GM12878 (cell line): ENCODE results near the gene ADCY6. TPM values are rescaled to one million over a fixed set of nuclear protein-coding genes. Genes with fewer than 3 reads are reported as not detected.

Experiments used
- ATAC-seq: fragments of 200-7000 bp; cut with Tn5 transposase; 3 replicates; pipeline ENCODE4 v1.9.1; 2020; ENCODE audit warnings: mild to moderate bottlenecking, moderate library complexity
- BruUV-seq: library from RNA; stranded (reverse); fragments of 400-500 nt; replicated peaks from 2 replicates; lab custom pipeline; 2021; lab: Mats Ljungman, UMichigan
- CTCF ChIA-PET: fragments of 300-600 bp; sonication (Branson Sonifier 250); formaldehyde crosslinking; extraction: SDS; loops from one replicate; lab custom pipeline; 2021; ENCODE audit warnings: inconsistent platforms; lab: Yijun Ruan, JAX
- POLR2A ChIA-PET: fragments of 350-600 bp; formaldehyde crosslinking; extraction: SDS; loops from one replicate; lab custom pipeline; 2021; ENCODE audit warnings: inconsistent platforms; lab: Charles Lee
- RAD21 ChIA-PET: fragments of 300-600 bp; sonication (Branson Sonifier 250); formaldehyde crosslinking; loops from one replicate; lab custom pipeline; 2023; ENCODE audit warnings: antibody characterized with exemption; ENCODE audit not compliant: unreplicated experiment; lab: Charles Lee
- SMC1A ChIA-PET: fragments of 300-600 bp; sonication (Branson Sonifier 250); formaldehyde crosslinking; loops from one replicate; lab custom pipeline; 2023; ENCODE audit not compliant: unreplicated experiment, uncharacterized antibody; lab: Charles Lee
- DNase-seq: peaks from one replicate; pipeline ENCODE4 v3.0.0-alpha.2; 2011; ENCODE audit warnings: low read depth, low spot score
- FAIRE-seq: peaks from 3 replicates; lab custom pipeline; 2011; peaks lifted over from hg19 to GRCh38; lab: Jason Lieb, UNC
- H2AFZ ChIP-seq: 2 replicates; pipeline ENCODE4 v1.6.0; 2011; ENCODE audit warnings: low read depth, low read length, control low read depth; ENCODE audit not compliant: control insufficient read depth
- H3K27ac ChIP-seq: 2 replicates; pipeline ENCODE4 v1.5.1; 2011; ENCODE audit warnings: control low read depth; ENCODE audit not compliant: control insufficient read depth, insufficient read depth
- H3K27me3 ChIP-seq, 2 experiments: replicated peaks in 1 of 2; 2 replicates each; pipeline versions ENCODE4 v1.6.0 to v1.6.1; 2011; ENCODE audit warnings: low read length in 1 of 2; ENCODE audit not compliant: control insufficient read depth in 2 of 2, insufficient read depth in 2 of 2
- H3K36me3 ChIP-seq, 2 experiments: 2 replicates each; pipeline ENCODE4 v1.5.1; 2011; ENCODE audit warnings: low read length in 1 of 2; ENCODE audit not compliant: control insufficient read depth in 2 of 2, insufficient read depth in 2 of 2
- H3K4me1 ChIP-seq: 2 replicates; pipeline ENCODE4 v1.6.1; 2011; ENCODE audit warnings: mild to moderate bottlenecking, low read length, moderate library complexity, mixed read lengths; ENCODE audit not compliant: control insufficient read depth, insufficient read depth
- H3K4me2 ChIP-seq: 2 replicates; pipeline ENCODE4 v1.6.0; 2011; ENCODE audit warnings: control low read depth; ENCODE audit not compliant: control insufficient read depth, insufficient read depth
- H3K4me3 ChIP-seq: fragments of 200-600 bp; sonication (generic); 2 replicates; pipeline ENCODE4 v1.5.1; 2016
- H3K79me2 ChIP-seq: 2 replicates; pipeline ENCODE4 v1.6.0; 2011; ENCODE audit warnings: low read length; ENCODE audit not compliant: control insufficient read depth, insufficient read depth
- H3K9ac ChIP-seq: 2 replicates; pipeline ENCODE4 v1.8.0; 2011; ENCODE audit warnings: low read length, control low read depth, mixed read lengths; ENCODE audit not compliant: control insufficient read depth, insufficient read depth
- H3K9me3 ChIP-seq: replicated peaks from 3 replicates; pipeline ENCODE4 v1.5.1; 2011; ENCODE audit warnings: mild to moderate bottlenecking, low read length; ENCODE audit not compliant: control insufficient read depth, insufficient read depth
- H4K20me1 ChIP-seq: 2 replicates; pipeline ENCODE4 v1.6.0; 2011; ENCODE audit not compliant: control insufficient read depth, insufficient read depth
- ASH2L ChIP-seq: fragments of 300-600, 200-600 bp; sonication (generic); IDR thresholded peaks from 2 replicates; pipeline ENCODE4 v1.6.1; 2017; ENCODE audit warnings: low read depth, mild to moderate bottlenecking, borderline replicate concordance
- BHLHE40 ChIP-seq, 2 experiments: fragments of 450-650 bp in 1 of 2; IDR thresholded peaks; 2 replicates each; pipeline ENCODE4 v1.6.1; 2011 to 2017; ENCODE audit warnings: low read depth in 2 of 2, borderline replicate concordance in 1 of 2, improper control_type of control experiment in 1 of 2, low read length in 1 of 2, mild to moderate bottlenecking in 1 of 2
- EED ChIP-seq: sonication (generic); IDR thresholded peaks from 2 replicates; pipeline ENCODE4 v1.6.1; 2016; ENCODE audit warnings: antibody characterized with exemption, low read depth
- TCF12 ChIP-seq: IDR thresholded peaks from 2 replicates; pipeline ENCODE4 v1.6.1; 2011; ENCODE audit warnings: low read depth, mild to moderate bottlenecking, low read length
- YY1 ChIP-seq: IDR thresholded peaks from 2 replicates; pipeline ENCODE4 v1.6.1; 2011; ENCODE audit warnings: low read depth, mild to moderate bottlenecking, low read length
- WGBS: methylation state at CpG from one replicate; pipeline ENCODE4 v1.1.6; 2016; ENCODE audit warnings: low lambda C conversion rate; ENCODE audit not compliant: insufficient replicate concordance, insufficient coverage; ENCODE audit errors: missing lambda C conversion rate; 5-methylcytosine and 5-hydroxymethylcytosine counted together
- in situ Hi-C: fragments of 300-500 bp; cut with MboI; formaldehyde crosslinking; loops from 9 replicates; pipeline ENCODE4 v1.14.3; 2018; ENCODE audit warnings: mixed read lengths
- intact Hi-C: fragments of 100-400 bp; cut with micrococcal nuclease; formaldehyde crosslinking; loops from one replicate; pipeline ENCODE4 v1.14.2; 2022; ENCODE audit not compliant: unreplicated experiment
- polyA plus RNA-seq, 11 experiments: library from polyadenylated mRNA; depleted of rRNA in 4 of 11; unstranded in 6 of 11; stranded (reverse) in 5 of 11; fragments of >200 nt; fragmentation: Nextera tagmentation in 4 of 11; fragmentation: Illumina TruSeq in 1 of 11; extraction: Ambion mirVana in 4 of 11; extraction: Trizol in 1 of 11; gene quantifications; 1 replicate in 1 of 11; 2 replicates in 10 of 11; pipeline versions ENCODE4 v1.2.1 to v1.2.3, GENCODE V29; 2011 to 2016; ENCODE audit warnings: inconsistent platforms in 2 of 11, missing spikeins in 2 of 11, low read depth in 1 of 11
- total RNA-seq, 4 experiments: library from RNA; depleted of rRNA in 3 of 4; stranded (reverse); fragments of >200 nt in 3 of 4; fragmentation: Illumina TruSeq in 1 of 4; extraction: Trizol in 1 of 4; gene quantifications; 2 replicates each; pipeline versions ENCODE4 v1.2.1 to v1.2.3, GENCODE V29; 2013 to 2021
- TF ChIP-seq, protein P1 (sequence below): IDR thresholded peaks from 2 replicates; pipeline ENCODE4 v1.6.1; 2012; ENCODE audit warnings: low read depth, low read length, improper control_type of control experiment
- TF ChIP-seq, protein P2 (sequence below): fragments of 450-650 bp; formaldehyde crosslinking; IDR thresholded peaks from 2 replicates; pipeline ENCODE4 v1.5.0; 2022; ENCODE audit warnings: mild to moderate bottlenecking, missing genetic modification characterization
- TF ChIP-seq, protein P3 (sequence below): fragments of 150-350 bp; IDR thresholded peaks from 2 replicates; pipeline ENCODE4 v1.6.1; 2016; ENCODE audit warnings: low read depth, low read length

ADCY6 gene
- total and polyA plus RNA-seq, 10 of the 15 experiments (the other 5 are each of a cell fraction or from before 2014, with no cell fraction given) = 0.03 to 2.0 (median 0.14) TPM; not detected in 1

DNA sequence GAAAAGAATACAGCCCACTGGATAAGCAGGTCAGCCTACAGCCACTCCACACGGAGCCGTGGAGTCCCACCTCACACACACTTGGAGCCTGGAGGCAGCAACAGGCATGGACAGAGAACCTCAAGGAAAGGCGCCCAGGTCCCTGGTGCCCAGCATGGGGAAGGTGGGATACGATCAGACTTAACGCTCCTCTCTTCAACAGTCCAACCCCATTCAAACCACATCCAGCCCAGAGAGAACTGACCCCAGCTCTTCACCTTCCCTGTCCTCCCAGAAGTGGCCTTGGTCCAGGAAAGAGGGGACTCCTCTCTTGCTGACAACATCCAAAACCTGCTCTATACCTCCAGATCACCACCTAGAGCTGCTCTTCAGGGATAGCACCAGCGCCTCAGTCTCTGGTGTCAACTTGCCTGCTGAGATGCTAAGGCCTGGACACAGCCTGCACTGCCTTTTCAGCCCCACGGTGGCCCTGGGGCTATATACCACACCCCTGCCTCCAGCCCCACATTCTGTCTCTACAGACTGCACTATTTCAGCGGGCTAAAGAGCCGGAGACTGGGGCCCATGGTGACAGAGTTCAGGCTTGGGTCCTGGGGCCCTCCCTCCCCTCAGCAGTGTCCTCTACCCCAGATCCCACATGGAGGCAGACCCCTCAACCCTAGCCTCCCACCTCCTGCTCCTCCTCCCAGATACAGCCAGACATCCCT is 7.0 kb downstream of the ADCY6 start:
- WGBS = 37% methylated on average over 9 of the region's 9 CpGs
- H2AFZ ChIP-seq = no peak overlapping the region
- FAIRE-seq = no peak
- BruUV-seq = no TSS peak
- intact Hi-C loops = no loop called here
- no peak overlapping the region for H3K9ac ChIP-seq
- TF ChIP-seq, protein P1, sequence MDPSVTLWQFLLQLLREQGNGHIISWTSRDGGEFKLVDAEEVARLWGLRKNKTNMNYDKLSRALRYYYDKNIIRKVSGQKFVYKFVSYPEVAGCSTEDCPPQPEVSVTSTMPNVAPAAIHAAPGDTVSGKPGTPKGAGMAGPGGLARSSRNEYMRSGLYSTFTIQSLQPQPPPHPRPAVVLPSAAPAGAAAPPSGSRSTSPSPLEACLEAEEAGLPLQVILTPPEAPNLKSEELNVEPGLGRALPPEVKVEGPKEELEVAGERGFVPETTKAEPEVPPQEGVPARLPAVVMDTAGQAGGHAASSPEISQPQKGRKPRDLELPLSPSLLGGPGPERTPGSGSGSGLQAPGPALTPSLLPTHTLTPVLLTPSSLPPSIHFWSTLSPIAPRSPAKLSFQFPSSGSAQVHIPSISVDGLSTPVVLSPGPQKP = no peak
- no peak for TF ChIP-seq BHLHE40 (IDR thresholded peaks at IDR 0.05; ENCODE audit: borderline replicate concordance in 1 of 2, low read depth in 2 of 2, low read length in 1 of 2)
- TF ChIP-seq EED = no peak
- TF ChIP-seq, protein P2, sequence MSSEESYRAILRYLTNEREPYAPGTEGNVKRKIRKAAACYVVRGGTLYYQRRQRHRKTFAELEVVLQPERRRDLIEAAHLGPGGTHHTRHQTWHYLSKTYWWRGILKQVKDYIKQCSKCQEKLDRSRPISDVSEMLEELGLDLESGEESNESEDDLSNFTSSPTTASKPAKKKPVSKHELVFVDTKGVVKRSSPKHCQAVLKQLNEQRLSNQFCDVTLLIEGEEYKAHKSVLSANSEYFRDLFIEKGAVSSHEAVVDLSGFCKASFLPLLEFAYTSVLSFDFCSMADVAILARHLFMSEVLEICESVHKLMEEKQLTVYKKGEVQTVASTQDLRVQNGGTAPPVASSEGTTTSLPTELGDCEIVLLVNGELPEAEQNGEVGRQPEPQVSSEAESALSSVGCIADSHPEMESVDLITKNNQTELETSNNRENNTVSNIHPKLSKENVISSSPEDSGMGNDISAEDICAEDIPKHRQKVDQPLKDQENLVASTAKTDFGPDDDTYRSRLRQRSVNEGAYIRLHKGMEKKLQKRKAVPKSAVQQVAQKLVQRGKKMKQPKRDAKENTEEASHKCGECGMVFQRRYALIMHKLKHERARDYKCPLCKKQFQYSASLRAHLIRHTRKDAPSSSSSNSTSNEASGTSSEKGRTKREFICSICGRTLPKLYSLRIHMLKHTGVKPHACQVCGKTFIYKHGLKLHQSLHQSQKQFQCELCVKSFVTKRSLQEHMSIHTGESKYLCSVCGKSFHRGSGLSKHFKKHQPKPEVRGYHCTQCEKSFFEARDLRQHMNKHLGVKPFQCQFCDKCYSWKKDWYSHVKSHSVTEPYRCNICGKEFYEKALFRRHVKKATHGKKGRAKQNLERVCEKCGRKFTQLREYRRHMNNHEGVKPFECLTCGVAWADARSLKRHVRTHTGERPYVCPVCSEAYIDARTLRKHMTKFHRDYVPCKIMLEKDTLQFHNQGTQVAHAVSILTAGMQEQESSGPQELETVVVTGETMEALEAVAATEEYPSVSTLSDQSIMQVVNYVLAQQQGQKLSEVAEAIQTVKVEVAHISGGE (CRISPR knock-in tag) = no peak
- TF ChIP-seq YY1 = no peak
- no peak for TF ChIP-seq ASH2L
- TF ChIP-seq TCF12 = no peak
- TF ChIP-seq, protein P3, sequence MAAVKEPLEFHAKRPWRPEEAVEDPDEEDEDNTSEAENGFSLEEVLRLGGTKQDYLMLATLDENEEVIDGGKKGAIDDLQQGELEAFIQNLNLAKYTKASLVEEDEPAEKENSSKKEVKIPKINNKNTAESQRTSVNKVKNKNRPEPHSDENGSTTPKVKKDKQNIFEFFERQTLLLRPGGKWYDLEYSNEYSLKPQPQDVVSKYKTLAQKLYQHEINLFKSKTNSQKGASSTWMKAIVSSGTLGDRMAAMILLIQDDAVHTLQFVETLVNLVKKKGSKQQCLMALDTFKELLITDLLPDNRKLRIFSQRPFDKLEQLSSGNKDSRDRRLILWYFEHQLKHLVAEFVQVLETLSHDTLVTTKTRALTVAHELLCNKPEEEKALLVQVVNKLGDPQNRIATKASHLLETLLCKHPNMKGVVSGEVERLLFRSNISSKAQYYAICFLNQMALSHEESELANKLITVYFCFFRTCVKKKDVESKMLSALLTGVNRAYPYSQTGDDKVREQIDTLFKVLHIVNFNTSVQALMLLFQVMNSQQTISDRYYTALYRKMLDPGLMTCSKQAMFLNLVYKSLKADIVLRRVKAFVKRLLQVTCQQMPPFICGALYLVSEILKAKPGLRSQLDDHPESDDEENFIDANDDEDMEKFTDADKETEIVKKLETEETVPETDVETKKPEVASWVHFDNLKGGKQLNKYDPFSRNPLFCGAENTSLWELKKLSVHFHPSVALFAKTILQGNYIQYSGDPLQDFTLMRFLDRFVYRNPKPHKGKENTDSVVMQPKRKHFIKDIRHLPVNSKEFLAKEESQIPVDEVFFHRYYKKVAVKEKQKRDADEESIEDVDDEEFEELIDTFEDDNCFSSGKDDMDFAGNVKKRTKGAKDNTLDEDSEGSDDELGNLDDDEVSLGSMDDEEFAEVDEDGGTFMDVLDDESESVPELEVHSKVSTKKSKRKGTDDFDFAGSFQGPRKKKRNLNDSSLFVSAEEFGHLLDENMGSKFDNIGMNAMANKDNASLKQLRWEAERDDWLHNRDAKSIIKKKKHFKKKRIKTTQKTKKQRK = no peak
- TF ChIP-seq, all 136 proteins: peak for 0
- H3K9me3 ChIP-seq = no peaks in the 10 kb centered on the region
- H3K27ac ChIP-seq = no peak overlapping the region
- ChIA-PET POLR2A (no interaction called here), CTCF (interaction anchor here (1.3 to 1.5 kb wide), 3 partner anchors 9 to 33 kb away, joined by 3 to 7 read pairs (median 4); no protein-coding TSS in a partner anchor), RAD21 (no interaction called here), SMC1A (interaction anchor here (1.9 kb wide), 1 partner anchor 14 kb away, joined by 5 read pairs; no protein-coding TSS in a partner anchor)
- no peaks in the 10 kb centered on the region for H3K79me2 ChIP-seq
- H3K36me3 ChIP-seq = no peaks in the 10 kb centered on the region
- H3K27me3 ChIP-seq = no peaks in the 10 kb centered on the region
- H3K4me3 ChIP-seq = no peak overlapping the region
- H4K20me1 ChIP-seq = no peaks in the 10 kb centered on the region
- no peak; the same call in 2 of the 3 replicates for ATAC-seq
- DNase-seq = no peak
- in situ Hi-C loops = no loop called here
- no peak overlapping the region for H3K4me2 ChIP-seq
- H3K4me1 ChIP-seq = no peaks in the 10 kb centered on the region
